DOHH2 (cell line): ENCODE results near the gene GATA6.

Source experiments
- H3F3A ChIP-seq: fragments of 200-600 bp; sonication (generic), shearing (Covaris generic); 2 replicates; pipeline ENCODE4 v1.6.0; 2016; ENCODE audit warnings: antibody characterized with exemption, mild to moderate bottlenecking; ENCODE audit not compliant: control insufficient read depth, insufficient read depth
- H3K27ac ChIP-seq: fragments of 200-600 bp; sonication (generic); 2 replicates; pipeline ENCODE4 v1.5.1; 2014; ENCODE audit warnings: low read depth, mild to moderate bottlenecking, low read length, moderate library complexity
- H3K27me3 ChIP-seq: fragments of 200-600 bp; sonication (generic); 2 replicates; pipeline ENCODE4 v1.6.1; 2014; ENCODE audit warnings: mild to moderate bottlenecking, low read length, mixed read lengths; ENCODE audit not compliant: control insufficient read depth
- H3K36me3 ChIP-seq: fragments of 200-600 bp; sonication (generic); 2 replicates; pipeline ENCODE4 v1.6.1; 2014; ENCODE audit warnings: mild to moderate bottlenecking, low read length, moderate library complexity, mixed read lengths; ENCODE audit not compliant: control insufficient read depth
- H3K4me1 ChIP-seq: fragments of 200-600 bp; sonication (generic); 2 replicates; pipeline ENCODE4 v1.6.1; 2014; ENCODE audit warnings: mild to moderate bottlenecking, low read length, mixed read lengths; ENCODE audit not compliant: control insufficient read depth
- H3K4me2 ChIP-seq: fragments of 200-600 bp; sonication (generic); 2 replicates; pipeline ENCODE4 v1.6.0; 2014; ENCODE audit warnings: mild to moderate bottlenecking, low read length, moderate library complexity
- H3K4me3 ChIP-seq: fragments of 200-600 bp; sonication (generic); 2 replicates; pipeline ENCODE4 v1.5.1; 2014; ENCODE audit warnings: mild to moderate bottlenecking, low read length, mixed read lengths
- H3K79me2 ChIP-seq: fragments of 200-600 bp; sonication (generic); 2 replicates; pipeline ENCODE4 v1.6.1; 2014; ENCODE audit warnings: mild to moderate bottlenecking, low read length, mixed read lengths; ENCODE audit not compliant: control insufficient read depth
- H3K9me2 ChIP-seq: fragments of 200-600 bp; sonication (generic); replicated peaks from 2 replicates; pipeline ENCODE4 v1.6.1; 2014; ENCODE audit warnings: mild to moderate bottlenecking, low read length, mixed read lengths; ENCODE audit not compliant: control insufficient read depth
- H3K9me3 ChIP-seq: fragments of 200-600 bp; sonication (generic); 2 replicates; pipeline ENCODE4 v1.6.1; 2014; ENCODE audit warnings: antibody characterized with exemption, low read length, mixed read lengths; ENCODE audit not compliant: control insufficient read depth, insufficient read depth
- H4K20me1 ChIP-seq: fragments of 200-600 bp; sonication (generic); 2 replicates; pipeline ENCODE4 v1.6.0; 2014; ENCODE audit warnings: low read depth, mild to moderate bottlenecking, antibody characterized with exemption, low read length, moderate library complexity; ENCODE audit not compliant: control insufficient read depth, insufficient read depth
- EZH2phosphoT487 ChIP-seq: fragments of 200-600 bp; sonication (generic); IDR thresholded peaks from 2 replicates; pipeline ENCODE4 v1.6.1; 2017; ENCODE audit warnings: borderline replicate concordance, mild to moderate bottlenecking, antibody characterized with exemption, low read length, moderate library complexity, mixed read lengths
- TF ChIP-seq, protein P1 (sequence below): fragments of 200-600 bp; sonication (generic); IDR thresholded peaks from one replicate; pipeline ENCODE4 v1.5.1; 2014; ENCODE audit warnings: antibody characterized with exemption, mild to moderate bottlenecking, low read depth, low read length; ENCODE audit not compliant: poor library complexity, severe bottlenecking

The GATA6 gene

DNA sequence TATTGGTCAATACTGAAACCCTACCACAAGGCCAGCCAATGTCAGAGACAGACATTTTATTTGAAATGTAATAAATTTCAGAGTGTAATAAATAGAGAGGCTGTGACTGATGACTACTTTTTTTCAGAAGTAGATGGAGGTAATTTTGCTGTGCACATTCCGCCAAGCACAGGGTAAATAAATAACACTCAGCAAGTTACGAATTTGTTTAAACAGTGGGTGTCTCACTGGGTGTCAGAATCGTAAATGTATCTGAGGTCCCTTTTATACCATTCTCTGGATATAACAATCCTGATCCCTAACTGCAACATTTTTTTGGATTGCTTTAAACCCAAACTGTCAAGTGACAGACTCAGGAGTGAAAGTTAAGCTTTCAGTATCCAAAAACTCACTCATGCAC is 74.1 kb downstream of the GATA6 start:
- H3K4me3 ChIP-seq, result no peak overlapping the region
- no peaks in the 10 kb centered on the region for H3F3A ChIP-seq
- H3K4me1 ChIP-seq, result no peaks in the 10 kb centered on the region
- no peaks in the 10 kb centered on the region for H4K20me1 ChIP-seq
- TF ChIP-seq, protein P1, sequence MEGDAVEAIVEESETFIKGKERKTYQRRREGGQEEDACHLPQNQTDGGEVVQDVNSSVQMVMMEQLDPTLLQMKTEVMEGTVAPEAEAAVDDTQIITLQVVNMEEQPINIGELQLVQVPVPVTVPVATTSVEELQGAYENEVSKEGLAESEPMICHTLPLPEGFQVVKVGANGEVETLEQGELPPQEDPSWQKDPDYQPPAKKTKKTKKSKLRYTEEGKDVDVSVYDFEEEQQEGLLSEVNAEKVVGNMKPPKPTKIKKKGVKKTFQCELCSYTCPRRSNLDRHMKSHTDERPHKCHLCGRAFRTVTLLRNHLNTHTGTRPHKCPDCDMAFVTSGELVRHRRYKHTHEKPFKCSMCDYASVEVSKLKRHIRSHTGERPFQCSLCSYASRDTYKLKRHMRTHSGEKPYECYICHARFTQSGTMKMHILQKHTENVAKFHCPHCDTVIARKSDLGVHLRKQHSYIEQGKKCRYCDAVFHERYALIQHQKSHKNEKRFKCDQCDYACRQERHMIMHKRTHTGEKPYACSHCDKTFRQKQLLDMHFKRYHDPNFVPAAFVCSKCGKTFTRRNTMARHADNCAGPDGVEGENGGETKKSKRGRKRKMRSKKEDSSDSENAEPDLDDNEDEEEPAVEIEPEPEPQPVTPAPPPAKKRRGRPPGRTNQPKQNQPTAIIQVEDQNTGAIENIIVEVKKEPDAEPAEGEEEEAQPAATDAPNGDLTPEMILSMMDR, result no peak
- no peak for TF ChIP-seq EZH2phosphoT487
- H3K4me2 ChIP-seq, result no peak overlapping the region
- no peaks in the 10 kb centered on the region for H3K79me2 ChIP-seq
- H3K9me3 ChIP-seq, result no peaks in the 10 kb centered on the region
- no peak overlapping the region for H3K27ac ChIP-seq
- H3K9me2 ChIP-seq, result no peaks in the 10 kb centered on the region
- H3K27me3 ChIP-seq, result no peaks in the 10 kb centered on the region
- no peaks in the 10 kb centered on the region for H3K36me3 ChIP-seq

DNA sequence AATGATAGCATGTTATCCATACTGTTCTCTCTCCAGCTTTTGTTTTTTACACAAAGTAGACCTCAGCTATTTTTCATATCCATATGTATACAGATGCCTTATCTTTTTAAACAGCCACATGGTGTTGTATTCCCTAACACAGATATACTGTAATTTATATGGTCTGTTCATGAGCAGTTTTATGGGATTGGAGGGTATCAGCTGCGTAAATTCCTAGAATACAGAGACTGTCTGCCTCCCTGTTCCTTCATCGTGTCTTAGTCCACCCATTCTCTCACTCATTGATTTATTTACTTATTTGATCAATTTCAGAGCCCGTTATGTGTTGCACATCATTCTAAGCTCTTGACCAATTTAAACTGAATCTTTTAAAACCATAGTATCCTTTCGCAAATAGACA is 80.6 kb downstream of the GATA6 start:
- Histone ChIP-seq H3K9me2 (no peaks in the 10 kb centered on the region), H4K20me1 (no peaks in the 10 kb centered on the region), H3K4me3 (no peak overlapping the region), H3K36me3 (no peaks in the 10 kb centered on the region), H3F3A (no peaks in the 10 kb centered on the region), H3K79me2 (no peaks in the 10 kb centered on the region), H3K4me1 (no peaks in the 10 kb centered on the region), H3K9me3 (no peaks in the 10 kb centered on the region), H3K27ac (no peak overlapping the region), H3K27me3 (no peaks in the 10 kb centered on the region), H3K4me2 (no peak overlapping the region)
- TF ChIP-seq, protein P1, result no peak
- no peak for TF ChIP-seq EZH2phosphoT487

DNA sequence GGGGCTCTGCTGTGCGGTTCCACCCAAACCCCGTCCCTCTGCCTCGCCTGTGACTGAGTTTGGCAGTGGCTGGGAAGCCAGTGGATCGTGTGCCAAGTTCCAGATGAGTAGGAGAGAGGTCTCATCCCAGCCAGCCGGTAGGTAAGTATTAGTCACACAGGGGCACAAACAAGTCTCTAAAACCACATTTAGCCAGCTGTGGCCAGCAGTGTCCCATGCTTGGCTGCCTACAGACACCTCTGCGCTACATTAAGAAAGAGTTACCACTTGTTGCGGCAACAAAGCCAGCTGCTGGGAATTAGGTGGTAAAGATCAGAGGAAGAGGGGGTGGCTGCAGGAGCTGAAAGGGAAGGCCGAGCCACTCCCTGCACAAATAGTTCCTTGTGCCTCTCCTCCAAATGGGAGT is 81.2 kb downstream of the GATA6 start:
- Histone ChIP-seq H4K20me1 (no peaks in the 10 kb centered on the region), H3K9me3 (no peaks in the 10 kb centered on the region), H3K79me2 (no peaks in the 10 kb centered on the region), H3K27me3 (no peaks in the 10 kb centered on the region), H3K36me3 (no peaks in the 10 kb centered on the region), H3K4me2 (no peak overlapping the region), H3K4me1 (no peaks in the 10 kb centered on the region), H3K4me3 (no peak overlapping the region), H3K9me2 (no peaks in the 10 kb centered on the region), H3F3A (no peaks in the 10 kb centered on the region), H3K27ac (no peak overlapping the region)
- TF ChIP-seq EZH2phosphoT487, result no peak
- TF ChIP-seq, protein P1, result no peak
